GM12875 (cell line): Measurements from ENCODE around the gene SLC15A2.
"Not testable (repeated sequence)": the region's sequence is repeated elsewhere in the genome, so short reads cannot be mapped to it uniquely, and the experiment has no call there.

ENCODE experiments used
- H3K4me3 ChIP-seq: one replicate; pipeline ENCODE4 v1.5.1; 2011; ENCODE audit warnings: low read depth, low read length, control low read depth
- TF ChIP-seq, protein P1 (sequence below): IDR thresholded peaks from 2 replicates; pipeline ENCODE4 v1.5.1; 2011; ENCODE audit warnings: low read depth, mild to moderate bottlenecking, control low read depth, inconsistent platforms, low read length, moderate library complexity, borderline replicate concordance; ENCODE audit not compliant: insufficient read depth

Gene SLC15A2, protein sequence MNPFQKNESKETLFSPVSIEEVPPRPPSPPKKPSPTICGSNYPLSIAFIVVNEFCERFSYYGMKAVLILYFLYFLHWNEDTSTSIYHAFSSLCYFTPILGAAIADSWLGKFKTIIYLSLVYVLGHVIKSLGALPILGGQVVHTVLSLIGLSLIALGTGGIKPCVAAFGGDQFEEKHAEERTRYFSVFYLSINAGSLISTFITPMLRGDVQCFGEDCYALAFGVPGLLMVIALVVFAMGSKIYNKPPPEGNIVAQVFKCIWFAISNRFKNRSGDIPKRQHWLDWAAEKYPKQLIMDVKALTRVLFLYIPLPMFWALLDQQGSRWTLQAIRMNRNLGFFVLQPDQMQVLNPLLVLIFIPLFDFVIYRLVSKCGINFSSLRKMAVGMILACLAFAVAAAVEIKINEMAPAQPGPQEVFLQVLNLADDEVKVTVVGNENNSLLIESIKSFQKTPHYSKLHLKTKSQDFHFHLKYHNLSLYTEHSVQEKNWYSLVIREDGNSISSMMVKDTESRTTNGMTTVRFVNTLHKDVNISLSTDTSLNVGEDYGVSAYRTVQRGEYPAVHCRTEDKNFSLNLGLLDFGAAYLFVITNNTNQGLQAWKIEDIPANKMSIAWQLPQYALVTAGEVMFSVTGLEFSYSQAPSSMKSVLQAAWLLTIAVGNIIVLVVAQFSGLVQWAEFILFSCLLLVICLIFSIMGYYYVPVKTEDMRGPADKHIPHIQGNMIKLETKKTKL

DNA sequence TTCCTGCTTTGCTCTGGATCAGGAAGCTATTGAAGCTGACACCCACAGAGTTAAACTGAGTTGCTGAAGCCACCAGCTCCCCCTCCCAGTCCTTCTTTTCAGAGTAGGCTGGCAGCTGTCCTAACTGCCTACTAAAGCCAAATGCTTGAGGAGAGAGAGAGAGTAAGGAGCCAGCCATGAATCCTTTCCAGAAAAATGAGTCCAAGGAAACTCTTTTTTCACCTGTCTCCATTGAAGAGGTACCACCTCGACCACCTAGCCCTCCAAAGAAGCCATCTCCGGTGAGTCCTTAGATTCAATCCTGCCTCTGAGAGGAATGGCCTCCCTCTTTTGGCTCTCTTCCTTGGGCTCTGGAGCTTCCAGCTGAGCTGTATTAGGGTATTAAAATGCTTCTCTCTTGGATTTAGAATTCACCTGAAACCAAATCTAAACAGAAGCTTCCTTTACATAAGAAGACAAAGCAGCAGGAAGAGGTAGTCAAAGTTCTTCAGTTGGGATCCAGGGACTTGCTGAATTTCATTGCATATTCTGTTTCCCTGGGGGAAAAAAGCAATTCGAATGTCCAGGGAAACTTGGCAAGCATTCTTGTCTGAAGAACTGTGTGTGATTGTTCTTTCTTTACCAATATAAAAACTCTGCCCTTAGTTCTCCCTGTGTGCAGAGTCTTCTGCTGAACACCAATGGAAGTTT is at the start of gene SLC15A2:
TSS of gene SLC15A2 (plus strand) at position 101 of the 690 bp plus-strand sequence. CDS start at position 177, 76 bp downstream.
- TF ChIP-seq, protein P1, sequence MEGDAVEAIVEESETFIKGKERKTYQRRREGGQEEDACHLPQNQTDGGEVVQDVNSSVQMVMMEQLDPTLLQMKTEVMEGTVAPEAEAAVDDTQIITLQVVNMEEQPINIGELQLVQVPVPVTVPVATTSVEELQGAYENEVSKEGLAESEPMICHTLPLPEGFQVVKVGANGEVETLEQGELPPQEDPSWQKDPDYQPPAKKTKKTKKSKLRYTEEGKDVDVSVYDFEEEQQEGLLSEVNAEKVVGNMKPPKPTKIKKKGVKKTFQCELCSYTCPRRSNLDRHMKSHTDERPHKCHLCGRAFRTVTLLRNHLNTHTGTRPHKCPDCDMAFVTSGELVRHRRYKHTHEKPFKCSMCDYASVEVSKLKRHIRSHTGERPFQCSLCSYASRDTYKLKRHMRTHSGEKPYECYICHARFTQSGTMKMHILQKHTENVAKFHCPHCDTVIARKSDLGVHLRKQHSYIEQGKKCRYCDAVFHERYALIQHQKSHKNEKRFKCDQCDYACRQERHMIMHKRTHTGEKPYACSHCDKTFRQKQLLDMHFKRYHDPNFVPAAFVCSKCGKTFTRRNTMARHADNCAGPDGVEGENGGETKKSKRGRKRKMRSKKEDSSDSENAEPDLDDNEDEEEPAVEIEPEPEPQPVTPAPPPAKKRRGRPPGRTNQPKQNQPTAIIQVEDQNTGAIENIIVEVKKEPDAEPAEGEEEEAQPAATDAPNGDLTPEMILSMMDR = no peak
- H3K4me3 ChIP-seq = no peak within 1 kb of the TSS

DNA sequence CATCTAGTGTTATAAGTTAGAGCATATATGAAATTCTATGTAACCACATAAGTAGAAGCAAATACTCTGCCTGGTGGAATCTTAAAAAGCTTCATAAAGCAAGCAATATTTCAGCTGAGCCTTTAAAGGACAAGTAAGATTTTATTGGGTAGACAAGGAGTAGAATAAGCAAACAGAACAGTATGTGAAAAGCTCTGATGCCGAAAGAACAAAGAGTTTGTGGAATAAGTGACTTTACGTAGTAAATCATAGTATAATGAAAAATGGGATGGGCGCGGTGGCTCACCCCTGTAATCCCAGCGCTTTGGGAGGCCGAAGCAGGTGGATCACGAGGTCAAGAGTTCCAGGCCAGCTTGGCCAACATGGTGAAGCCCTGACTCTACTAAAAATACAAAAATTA is 49.3 kb upstream of the SLC15A2 start:
- no peak overlapping the region for H3K4me3 ChIP-seq
- TF ChIP-seq, protein P1 = no peak

DNA sequence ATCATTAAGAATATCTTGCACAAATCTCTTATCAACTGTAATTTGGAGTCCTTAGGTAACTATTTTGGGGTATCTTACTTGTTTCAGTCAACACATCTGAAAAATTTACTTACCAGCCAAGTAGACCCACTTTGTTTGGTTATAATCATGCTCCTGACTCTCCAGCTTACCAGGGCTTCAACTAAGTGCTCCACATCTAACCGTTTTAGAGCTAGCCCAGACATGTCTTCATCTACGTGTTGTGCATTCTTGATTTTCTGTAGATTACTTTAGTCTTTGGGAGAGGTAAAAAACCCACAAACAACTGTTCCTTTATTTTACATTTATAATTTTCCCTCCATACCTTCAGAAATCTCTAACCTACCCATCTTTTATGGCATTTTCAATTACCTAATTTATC is 41.9 kb upstream of the SLC15A2 start:
- TF ChIP-seq, protein P1 = no peak

DNA sequence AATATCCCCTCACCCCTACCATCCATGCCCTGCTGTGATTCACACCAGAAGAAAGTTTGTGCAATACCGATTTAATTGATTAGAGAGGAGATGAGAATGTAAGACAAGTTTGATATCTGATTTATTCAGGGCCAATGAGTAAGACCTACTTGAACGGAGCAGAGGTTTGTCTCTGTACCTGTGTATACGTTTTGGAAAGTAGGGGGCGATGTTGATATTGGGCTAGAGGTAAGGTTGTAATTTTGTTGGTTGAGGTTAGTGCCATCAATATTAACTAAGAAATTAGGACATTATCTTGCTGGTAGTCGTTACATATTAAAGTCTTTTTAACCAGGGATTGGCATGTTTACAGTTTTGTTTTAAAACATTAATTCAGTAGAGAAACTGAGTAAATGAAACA is 38.6 kb upstream of the SLC15A2 start:
- TF ChIP-seq, protein P1 = peak; percentile 26; the same call in 1 of the 2 replicates
- H3K4me3 ChIP-seq = no peak overlapping the region

More for the DNA sequence above, 41.9 kb upstream of the SLC15A2 start:
- no peak overlapping the region for H3K4me3 ChIP-seq

DNA sequence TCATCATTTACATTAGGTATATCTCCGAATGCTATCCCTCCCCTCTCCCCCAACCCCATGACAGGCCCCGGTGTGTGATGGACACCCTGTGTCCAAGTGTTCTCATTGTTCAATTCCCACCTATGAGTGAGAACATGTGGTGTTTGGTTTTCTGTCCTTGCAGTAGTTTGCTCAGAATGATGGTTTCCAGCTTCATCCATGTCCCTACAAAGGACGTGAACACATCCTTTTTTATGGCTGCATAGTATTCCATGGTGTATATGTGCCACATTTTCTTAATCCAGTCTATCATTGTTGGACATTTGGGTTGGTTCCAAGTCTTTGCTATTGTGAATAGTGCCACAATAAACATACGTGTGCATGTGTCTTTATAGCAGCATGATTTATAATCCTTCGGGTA is 36.4 kb upstream of the SLC15A2 start:
- not testable (repeated sequence) for H3K4me3 ChIP-seq

DNA sequence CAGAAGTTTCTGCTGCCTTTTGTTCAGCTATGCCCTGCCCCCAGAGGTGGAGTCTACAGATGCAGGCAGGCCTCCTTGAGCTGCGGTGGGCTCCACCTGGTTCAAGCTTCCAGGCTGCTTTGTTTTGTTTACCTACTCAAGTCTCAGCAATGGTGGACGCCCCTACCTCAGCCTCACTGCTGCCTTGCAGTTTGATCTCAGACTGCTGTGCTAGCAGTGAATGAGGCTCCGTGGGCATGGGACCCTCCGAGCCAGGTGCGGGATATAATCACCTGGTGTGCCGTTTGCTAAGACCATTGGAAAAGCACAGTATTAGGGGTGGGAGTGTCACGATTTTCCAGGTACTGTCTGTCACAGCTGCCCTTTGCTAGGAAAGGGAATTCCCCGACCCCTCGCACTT is 31.0 kb upstream of the SLC15A2 start:
- not testable (repeated sequence) for H3K4me3 ChIP-seq

DNA sequence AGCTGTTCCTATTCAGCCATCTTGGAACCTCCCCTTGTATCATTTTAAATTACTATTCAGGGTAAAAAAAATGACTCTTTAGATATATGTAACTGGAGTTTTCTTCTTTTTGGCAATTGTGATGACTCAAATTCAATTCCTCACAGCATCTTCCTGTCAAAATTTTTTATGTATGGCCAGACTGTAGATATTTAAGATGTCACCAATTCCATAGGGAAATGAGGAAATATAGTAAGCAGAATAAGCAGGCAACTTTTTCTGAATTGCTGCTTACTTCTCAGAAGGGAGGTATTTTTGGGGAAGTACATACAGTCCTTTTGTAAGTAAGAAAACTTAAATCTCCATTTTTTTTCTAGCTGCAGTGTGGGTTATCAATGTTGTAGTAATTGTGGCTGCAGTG is 30.4 kb upstream of the SLC15A2 start:
- TF ChIP-seq, protein P1 = no peak
- no peak overlapping the region for H3K4me3 ChIP-seq
